Amniotic stem cell (primary cell): ENCODE data around the gene CHRNA5.

Experiments
- DNase-seq: peaks from one replicate; lab custom pipeline; 2025; lab: John Stamatoyannopoulos, UW

CHRNA5 gene

DNA sequence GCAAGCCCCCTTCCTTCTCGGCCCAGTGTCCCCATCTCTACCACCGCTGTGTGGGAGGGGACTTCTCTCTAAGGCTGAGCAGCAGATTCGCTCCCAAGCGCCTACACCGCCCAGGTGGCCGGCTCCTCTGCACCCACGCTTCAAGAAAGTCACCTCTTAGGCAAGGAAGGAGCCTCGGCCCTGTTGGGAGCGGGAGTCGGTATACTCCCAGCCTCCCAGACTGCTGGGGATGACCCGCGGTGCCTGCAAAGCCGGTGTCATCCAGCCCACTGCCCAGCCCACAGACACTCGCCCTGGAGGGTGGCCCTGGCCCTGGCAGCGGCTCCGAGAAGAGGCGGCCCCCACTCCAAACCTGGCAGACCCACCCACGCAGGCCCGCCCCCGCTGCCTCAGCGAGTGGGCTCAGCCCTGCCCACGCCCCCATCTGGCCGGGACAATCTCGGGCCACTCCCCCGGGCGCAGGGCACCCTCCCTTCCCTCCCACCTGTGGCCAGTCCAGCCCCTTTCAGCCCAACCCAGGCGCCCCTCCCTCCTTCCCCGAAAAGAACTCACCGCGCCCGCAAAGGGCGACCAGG lies 75.3 kb downstream of the CHRNA5 start:
- no peak for DNase-seq

GRCh38 chr15:78641102-78641748 lies 75.9 kb downstream of the CHRNA5 start, which contains the start of gene CHRNB4:
Gene CHRNB4, minus strand, starts transcription at chr15:78641210. Its CDS starts 77 bp downstream, at chr15:78641133.
- no peak for DNase-seq

DNA sequence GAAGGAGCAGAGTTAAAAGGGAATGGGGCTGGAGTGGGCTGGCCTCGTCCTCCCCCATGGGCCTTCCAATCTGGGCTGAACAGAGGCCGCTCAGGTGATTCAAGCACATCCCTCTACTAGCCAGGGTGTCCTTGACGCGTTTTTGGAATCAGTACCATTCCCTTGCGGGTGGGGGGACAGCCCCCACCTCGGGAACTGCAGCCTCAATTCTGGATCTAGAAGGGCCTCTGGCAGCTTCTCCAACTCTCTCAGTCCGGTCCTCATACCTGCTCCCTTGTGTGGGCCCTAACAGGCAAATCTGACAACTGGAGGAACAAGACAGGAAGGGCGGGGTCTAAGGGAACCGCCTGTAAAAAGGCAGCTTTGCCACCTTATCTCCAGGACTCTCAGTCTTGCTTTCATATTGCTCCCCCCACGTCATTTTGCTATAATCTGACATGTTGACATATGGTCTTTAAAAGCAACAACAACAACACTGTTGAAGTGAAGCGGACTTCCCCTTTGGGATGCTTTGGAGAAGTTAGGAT lies 76.5 kb downstream of the CHRNA5 start:
- DNase-seq, result no peak

GRCh38 chr15:78642331-78642730 lies 77.0 kb downstream of the CHRNA5 start:
- DNase-seq, result no peak
